Measurements from ENCODE around the gene CUBN.
A peak's percentile ranks its signal among the peaks of the same experiment; 100 is the strongest.

CUBN gene

DNA sequence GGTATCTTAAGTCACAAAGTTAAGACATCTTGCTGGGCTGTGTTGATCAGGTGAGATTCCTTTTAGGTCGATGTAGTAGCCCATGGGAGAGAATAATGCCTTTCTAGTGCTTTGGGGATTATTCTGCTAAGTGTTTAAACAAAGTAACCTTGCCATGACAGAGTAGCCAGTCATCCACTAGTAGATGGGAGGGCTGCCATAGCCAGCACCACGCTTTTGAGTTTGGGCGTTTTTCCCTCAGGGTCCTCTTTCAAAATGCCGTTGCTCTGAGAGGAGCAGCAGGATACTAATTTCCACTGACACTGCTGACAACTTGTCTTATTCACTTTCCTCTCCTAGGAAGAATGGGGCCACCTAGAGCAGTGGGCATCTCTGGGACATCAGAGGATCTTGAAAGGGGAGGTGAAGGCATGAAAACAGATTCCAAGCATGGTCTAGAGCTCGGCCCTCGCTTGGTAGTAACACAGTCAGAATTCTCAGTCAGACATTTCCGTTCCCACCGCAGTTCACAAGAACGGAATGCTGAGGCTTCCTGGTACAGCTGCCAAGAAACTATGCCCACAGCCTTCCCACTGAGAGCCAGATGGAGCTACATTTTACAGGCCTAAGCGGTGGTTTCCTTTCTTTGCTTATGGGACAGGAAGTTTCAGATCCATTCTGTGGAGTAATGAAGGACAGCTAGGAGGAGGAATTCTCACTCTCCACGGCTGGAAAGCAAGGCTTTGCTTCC lies 297.1 kb downstream of the CUBN start (continued):
- TF ChIP-seq, protein P1, sequence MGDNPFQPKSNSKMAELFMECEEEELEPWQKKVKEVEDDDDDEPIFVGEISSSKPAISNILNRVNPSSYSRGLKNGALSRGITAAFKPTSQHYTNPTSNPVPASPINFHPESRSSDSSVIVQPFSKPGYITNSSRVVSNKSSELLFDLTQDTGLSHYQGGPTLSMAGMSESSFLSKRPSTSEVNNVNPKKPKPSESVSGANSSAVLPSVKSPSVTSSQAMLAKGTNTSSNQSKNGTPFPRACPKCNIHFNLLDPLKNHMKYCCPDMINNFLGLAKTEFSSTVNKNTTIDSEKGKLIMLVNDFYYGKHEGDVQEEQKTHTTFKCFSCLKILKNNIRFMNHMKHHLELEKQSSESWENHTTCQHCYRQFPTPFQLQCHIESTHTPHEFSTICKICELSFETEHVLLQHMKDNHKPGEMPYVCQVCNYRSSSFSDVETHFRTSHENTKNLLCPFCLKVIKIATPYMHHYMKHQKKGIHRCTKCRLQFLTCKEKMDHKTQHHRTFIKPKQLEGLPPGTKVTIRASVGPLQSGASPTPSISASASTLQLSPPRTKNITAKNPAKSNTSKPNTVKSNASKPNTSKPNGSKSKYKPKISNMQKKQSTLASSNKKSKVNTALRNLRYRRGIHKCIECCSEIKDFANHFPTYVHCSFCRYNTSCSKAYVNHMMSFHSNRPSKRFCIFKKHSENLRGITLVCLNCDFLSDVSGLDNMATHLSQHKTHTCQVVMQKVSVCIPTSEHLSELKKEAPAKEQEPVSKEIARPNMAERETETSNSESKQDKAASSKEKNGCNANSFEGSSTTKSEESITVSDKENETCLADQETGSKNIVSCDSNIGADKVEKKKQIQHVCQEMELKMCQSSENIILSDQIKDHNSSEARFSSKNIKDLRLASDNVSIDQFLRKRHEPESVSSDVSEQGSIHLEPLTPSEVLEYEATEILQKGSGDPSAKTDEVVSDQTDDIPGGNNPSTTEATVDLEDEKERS (tag by site-specific recombination; IDR thresholded peaks at IDR 0.05): no peak

DNA sequence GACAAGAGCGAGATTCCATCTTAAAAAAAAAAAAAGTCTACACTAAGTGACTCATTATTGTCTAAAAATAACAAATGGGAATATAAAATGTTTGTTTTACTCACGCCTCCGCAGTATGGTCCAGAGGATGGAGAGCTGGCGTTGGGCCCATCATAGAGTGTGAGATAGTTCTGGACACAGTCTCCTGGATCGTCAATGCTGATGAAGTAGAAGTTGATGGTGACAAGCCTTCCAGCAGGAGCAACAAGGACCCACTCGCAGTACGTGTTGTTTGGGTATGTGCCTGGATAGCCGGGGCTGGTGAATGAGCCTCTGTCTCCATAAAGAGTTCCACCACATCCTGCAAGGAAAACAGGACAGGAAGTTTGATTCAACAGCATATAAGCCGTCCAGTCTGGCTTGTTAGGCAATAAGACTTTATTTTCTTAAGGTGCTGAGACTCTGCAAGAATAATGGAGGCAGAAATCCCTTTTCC lies 300.9 kb downstream of the CUBN start:
- TF ChIP-seq ZBTB17 (tag by site-specific recombination; IDR thresholded peaks at IDR 0.05) (0 out of 2 replicates have a peak, but pooled peaks have one; percentile 1), ZFHX2 (tag by site-specific recombination; conservative IDR thresholded peaks at IDR 0.05) (0 out of 2 replicates have a peak, but pooled peaks have one; percentile 9), ZNF544 (tag by site-specific recombination; IDR thresholded peaks at IDR 0.05) (no peak), SCRT2 (tag by site-specific recombination; IDR thresholded peaks at IDR 0.05) (no peak), ZFP3 (tag by site-specific recombination; IDR thresholded peaks at IDR 0.05; ENCODE audit: low read depth) (no peak)
- TF ChIP-seq, protein P2, sequence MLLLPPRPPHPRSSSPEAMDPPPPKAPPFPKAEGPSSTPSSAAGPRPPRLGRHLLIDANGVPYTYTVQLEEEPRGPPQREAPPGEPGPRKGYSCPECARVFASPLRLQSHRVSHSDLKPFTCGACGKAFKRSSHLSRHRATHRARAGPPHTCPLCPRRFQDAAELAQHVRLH (tag by site-specific recombination; IDR thresholded peaks at IDR 0.05): 0 out of 2 replicates have a peak, but pooled peaks have one; percentile 1
- TF ChIP-seq, protein P3, sequence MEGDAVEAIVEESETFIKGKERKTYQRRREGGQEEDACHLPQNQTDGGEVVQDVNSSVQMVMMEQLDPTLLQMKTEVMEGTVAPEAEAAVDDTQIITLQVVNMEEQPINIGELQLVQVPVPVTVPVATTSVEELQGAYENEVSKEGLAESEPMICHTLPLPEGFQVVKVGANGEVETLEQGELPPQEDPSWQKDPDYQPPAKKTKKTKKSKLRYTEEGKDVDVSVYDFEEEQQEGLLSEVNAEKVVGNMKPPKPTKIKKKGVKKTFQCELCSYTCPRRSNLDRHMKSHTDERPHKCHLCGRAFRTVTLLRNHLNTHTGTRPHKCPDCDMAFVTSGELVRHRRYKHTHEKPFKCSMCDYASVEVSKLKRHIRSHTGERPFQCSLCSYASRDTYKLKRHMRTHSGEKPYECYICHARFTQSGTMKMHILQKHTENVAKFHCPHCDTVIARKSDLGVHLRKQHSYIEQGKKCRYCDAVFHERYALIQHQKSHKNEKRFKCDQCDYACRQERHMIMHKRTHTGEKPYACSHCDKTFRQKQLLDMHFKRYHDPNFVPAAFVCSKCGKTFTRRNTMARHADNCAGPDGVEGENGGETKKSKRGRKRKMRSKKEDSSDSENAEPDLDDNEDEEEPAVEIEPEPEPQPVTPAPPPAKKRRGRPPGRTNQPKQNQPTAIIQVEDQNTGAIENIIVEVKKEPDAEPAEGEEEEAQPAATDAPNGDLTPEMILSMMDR (tag by site-specific recombination; IDR thresholded peaks at IDR 0.05): no peak
- TF ChIP-seq, protein P4, sequence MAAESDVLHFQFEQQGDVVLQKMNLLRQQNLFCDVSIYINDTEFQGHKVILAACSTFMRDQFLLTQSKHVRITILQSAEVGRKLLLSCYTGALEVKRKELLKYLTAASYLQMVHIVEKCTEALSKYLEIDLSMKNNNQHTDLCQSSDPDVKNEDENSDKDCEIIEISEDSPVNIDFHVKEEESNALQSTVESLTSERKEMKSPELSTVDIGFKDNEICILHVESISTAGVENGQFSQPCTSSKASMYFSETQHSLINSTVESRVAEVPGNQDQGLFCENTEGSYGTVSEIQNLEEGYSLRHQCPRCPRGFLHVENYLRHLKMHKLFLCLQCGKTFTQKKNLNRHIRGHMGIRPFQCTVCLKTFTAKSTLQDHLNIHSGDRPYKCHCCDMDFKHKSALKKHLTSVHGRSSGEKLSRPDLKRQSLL (tag by site-specific recombination; IDR thresholded peaks at IDR 0.05): no peak
- ChIA-PET POLR2A (no interaction called here), CTCF (interaction anchor here (0.6 to 2.1 kb wide), 19 partner anchors 9 to 1696 kb away, joined by 3 to 10 read pairs (median 4); no protein-coding TSS in a partner anchor)
- no peak overlapping the region for H3K4me3 ChIP-seq (ENCODE audit: low read depth, low read length)
- H3K9me3 ChIP-seq (ENCODE audit: control insufficient read depth, insufficient read depth, low read depth, low read length): no peaks in the 10 kb centered on the region
- H3K4me1 ChIP-seq (ENCODE audit: control insufficient read depth, insufficient read depth, low read length): no peaks in the 10 kb centered on the region
- no peaks in the 10 kb centered on the region for H3K36me3 ChIP-seq (ENCODE audit: control insufficient read depth in 2 of 2, insufficient read depth in 1 of 2, low read length in 2 of 2)
- H3K27ac ChIP-seq (ENCODE audit: extremely low read depth, low read depth, low read length): no peak overlapping the region

DNA sequence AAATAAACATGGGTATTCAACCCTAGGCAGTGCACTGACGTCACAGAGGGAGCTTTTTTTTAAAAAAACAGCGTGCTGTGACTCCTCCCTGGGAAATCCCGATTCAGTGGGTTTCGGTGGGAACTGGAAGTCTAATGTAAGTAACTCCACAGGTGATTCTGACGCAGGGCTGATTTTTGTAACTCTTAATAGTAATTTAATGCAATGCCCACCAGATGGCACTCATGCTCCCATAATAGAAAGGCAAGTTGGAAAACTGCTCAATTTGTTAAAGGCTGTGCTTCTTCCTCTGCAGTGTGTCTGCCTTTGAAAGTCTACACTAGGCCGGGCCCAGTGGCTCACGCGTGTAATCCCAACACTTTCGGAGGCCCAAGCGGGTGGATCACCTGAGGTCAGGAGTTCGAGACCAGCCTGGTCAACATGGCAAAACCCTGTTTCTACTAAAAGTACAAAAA lies 301.5 kb downstream of the CUBN start:
- POLR2A ChIA-PET: no interaction called here
- CTCF ChIA-PET: interaction anchor here (0.6 to 2.1 kb wide), 32 partner anchors 8 to 1696 kb away, joined by 3 to 10 read pairs (median 3); partner anchors contain the start of gene RSU1
- H3K4me1 ChIP-seq (ENCODE audit: control insufficient read depth, insufficient read depth, low read length): no peaks in the 10 kb centered on the region

More for the DNA sequence above, 301.5 kb downstream of the CUBN start:
- no peaks in the 10 kb centered on the region for H3K36me3 ChIP-seq (ENCODE audit: control insufficient read depth in 2 of 2, insufficient read depth in 1 of 2, low read length in 2 of 2)
- H3K9me3 ChIP-seq (ENCODE audit: control insufficient read depth, insufficient read depth, low read depth, low read length): no peaks in the 10 kb centered on the region
- H3K27ac ChIP-seq (ENCODE audit: extremely low read depth, low read depth, low read length): no peak overlapping the region
- TF ChIP-seq ZNF660 (tag by site-specific recombination; IDR thresholded peaks at IDR 0.05) (0 out of 2 replicates have a peak, but pooled peaks have one; percentile 10), ZNF623 (tag by site-specific recombination; IDR thresholded peaks at IDR 0.05) (no peak), ZNF221 (tag by site-specific recombination; IDR thresholded peaks at IDR 0.05; ENCODE audit: borderline replicate concordance) (no peak), FEZF1 (tag by site-specific recombination; IDR thresholded peaks at IDR 0.05) (0 out of 2 replicates have a peak, but pooled peaks have one; percentile 28), ZNF654 (tag by site-specific recombination; IDR thresholded peaks at IDR 0.05; ENCODE audit: low read depth) (peak; percentile 60), ZNF37A (tag by site-specific recombination; IDR thresholded peaks at IDR 0.05) (no peak), ZFP69B (tag by site-specific recombination; IDR thresholded peaks at IDR 0.05) (peak; percentile 58), SCRT1 (tag by site-specific recombination; IDR thresholded peaks at IDR 0.05; ENCODE audit: borderline replicate concordance) (0 out of 2 replicates have a peak, but pooled peaks have one; percentile 19), SCRT2 (tag by site-specific recombination; IDR thresholded peaks at IDR 0.05) (peak; percentile 87)
- TF ChIP-seq, protein P2 (tag by site-specific recombination; IDR thresholded peaks at IDR 0.05): peak; percentile 80; the same call in 1 of the 2 replicates
- TF ChIP-seq, protein P3 (tag by site-specific recombination; IDR thresholded peaks at IDR 0.05): 0 out of 2 replicates have a peak, but pooled peaks have one; percentile 7
- TF ChIP-seq, protein P5, sequence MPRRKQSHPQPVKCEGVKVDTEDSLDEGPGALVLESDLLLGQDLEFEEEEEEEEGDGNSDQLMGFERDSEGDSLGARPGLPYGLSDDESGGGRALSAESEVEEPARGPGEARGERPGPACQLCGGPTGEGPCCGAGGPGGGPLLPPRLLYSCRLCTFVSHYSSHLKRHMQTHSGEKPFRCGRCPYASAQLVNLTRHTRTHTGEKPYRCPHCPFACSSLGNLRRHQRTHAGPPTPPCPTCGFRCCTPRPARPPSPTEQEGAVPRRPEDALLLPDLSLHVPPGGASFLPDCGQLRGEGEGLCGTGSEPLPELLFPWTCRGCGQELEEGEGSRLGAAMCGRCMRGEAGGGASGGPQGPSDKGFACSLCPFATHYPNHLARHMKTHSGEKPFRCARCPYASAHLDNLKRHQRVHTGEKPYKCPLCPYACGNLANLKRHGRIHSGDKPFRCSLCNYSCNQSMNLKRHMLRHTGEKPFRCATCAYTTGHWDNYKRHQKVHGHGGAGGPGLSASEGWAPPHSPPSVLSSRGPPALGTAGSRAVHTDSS (tag by site-specific recombination; IDR thresholded peaks at IDR 0.05): 0 out of 2 replicates have a peak, but pooled peaks have one; percentile 27
- H3K4me3 ChIP-seq (ENCODE audit: low read depth, low read length): no peak overlapping the region
